Inflammatory macrophage (primary cell): ENCODE measurements around the gene PDP2.
"Not testable (repeated sequence)": the region's sequence is repeated elsewhere in the genome, so short reads cannot be mapped to it uniquely, and the experiment has no call there.

Experiments used
- DNase-seq, 2 donors: peaks; one replicate each; pipeline ENCODE4 v3.0.0-alpha.2; 2020 to 2022

PDP2 gene

DNA sequence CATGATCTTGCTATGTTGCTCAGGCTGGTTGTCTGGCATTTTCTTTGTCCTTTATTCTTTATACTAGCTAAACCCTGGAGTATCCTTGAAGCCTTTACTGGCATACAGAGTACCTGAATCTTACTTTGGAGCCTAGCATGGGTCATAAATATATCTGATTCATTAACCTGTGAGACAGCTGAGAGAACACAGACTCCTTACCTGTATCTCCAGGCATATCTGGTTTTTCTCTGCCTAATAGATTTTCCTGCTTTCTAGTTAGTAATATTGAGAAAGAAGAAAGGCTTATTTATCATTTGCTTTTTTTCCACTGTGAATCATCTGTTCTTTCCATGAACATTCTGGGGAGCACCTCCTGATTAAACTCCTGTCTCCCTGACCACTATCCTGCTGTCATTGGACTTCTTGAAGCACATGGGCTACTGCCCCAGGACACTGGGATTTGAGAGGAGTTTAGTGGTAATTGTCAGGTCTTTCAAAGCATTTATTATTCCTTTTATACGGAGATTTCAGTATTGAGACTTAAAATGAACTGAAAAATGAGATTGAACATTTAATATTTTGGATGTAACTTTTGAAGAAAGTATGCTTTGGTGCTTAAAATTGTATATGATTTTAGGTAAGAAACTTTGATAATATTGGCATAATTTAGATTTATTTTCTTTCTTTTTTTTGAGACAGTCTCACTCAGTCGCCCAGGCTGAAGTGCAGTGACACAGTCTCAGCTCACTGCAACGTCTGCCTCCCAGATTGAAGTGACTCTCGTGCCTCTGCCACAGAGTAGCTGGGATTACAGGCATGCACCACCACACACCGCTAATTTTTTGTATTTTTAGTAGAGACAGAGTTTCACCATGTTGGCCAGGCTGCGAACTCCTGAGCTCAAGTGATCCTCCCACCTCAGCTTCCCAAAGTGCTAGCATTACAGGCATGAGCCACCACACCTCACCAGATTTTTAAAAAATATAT lies 8.6 kb downstream of the PDP2 start:
- no peak for DNase-seq

DNA sequence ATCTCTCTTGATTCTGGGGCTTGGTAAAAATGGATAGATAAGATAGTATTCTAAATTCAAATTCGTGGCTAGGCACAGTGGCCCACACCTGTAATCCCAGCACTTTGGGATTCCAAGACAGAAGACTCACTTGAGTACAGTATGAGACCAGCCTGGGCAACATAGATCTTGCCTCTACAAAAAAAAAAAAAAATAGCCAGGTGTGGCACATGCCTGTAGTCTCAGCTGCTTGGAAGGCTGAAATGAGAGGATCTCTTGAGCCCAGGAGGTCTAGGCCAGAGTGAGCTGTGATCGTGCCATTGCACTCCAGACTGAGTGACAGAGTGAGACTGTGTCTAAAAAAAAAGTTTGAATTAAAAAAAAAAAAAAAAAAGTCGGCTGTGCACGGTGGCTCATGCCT lies 9.3 kb downstream of the PDP2 start:
- DNase-seq: no peak

DNA sequence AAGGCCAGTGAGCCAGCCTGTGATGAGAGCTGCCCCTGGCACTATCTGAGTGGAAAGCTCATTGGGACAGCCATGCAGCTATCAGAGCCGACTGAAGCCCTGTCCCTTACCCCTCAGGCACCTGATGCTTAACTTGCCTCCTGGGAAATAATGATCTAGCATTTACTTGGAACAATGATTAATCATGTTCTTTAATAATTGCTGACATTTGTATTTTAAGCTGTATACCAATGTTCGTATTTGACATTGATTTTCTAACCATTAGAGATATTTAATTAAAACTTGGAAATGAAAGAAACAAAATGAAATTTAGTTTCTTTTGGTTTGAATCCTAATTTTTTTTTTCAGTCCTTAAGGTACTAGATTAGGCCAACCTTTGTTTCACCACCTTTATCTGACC lies 10.5 kb downstream of the PDP2 start:
- DNase-seq: no peak

DNA sequence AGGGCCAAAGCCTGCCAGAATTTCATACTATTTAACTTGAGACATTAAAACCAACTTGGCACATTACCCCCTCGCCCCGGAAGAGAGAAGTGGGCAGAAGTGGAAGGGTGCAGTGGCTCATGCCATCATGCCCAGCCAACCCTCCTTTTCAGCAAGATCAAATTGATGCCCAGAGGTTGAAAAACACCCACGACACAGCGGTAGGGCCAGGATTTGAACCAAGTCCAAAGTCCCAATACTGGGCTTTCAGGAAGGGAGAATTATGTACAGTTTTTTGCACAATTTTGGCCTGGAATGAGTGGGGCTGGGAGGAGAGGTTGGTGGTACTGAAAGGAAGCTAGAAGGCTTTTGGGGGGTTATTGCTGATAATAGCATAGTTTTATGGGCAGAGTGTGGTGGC lies 11.0 kb downstream of the PDP2 start:
- DNase-seq: no peak

DNA sequence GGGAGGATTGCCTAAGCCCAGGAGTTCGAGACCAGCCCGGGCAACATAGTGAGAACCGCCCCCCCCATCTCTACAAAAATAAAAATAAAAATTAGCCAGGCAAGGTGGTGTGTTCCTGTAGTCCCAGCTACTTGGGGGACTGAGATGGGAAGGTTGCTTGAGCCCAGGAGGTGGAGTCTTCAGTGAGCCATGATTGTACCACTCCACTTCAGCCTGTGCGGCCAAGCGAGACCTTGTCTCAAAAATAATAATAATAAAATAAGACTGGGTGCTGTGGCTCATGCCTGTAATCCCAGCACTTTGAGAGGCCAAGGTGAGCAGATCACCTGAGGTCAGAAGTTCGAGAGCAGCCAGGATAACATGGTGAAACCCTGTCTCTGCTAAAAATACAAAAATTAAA lies 11.5 kb downstream of the PDP2 start:
- DNase-seq: no peak

DNA sequence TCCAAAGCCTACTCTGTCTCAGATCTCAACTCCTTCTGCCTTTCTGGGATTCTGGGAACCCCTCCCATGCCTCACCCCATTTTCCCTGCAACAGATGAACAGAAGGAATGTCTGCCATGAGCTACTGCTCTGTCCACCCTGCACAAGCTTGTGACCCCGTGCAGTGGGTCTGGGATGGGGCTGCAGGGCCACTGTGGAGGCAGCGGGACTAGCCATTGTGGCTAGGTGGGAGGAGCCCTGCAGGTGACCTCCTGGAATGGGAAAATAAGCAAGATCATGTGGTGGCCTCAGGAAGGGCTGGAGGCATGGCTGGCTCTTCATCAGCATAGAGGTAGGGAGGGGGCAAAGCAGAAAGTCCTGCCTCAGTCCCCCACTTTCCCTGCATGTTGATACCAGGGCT lies 13.7 kb downstream of the PDP2 start:
- DNase-seq: no peak

DNA sequence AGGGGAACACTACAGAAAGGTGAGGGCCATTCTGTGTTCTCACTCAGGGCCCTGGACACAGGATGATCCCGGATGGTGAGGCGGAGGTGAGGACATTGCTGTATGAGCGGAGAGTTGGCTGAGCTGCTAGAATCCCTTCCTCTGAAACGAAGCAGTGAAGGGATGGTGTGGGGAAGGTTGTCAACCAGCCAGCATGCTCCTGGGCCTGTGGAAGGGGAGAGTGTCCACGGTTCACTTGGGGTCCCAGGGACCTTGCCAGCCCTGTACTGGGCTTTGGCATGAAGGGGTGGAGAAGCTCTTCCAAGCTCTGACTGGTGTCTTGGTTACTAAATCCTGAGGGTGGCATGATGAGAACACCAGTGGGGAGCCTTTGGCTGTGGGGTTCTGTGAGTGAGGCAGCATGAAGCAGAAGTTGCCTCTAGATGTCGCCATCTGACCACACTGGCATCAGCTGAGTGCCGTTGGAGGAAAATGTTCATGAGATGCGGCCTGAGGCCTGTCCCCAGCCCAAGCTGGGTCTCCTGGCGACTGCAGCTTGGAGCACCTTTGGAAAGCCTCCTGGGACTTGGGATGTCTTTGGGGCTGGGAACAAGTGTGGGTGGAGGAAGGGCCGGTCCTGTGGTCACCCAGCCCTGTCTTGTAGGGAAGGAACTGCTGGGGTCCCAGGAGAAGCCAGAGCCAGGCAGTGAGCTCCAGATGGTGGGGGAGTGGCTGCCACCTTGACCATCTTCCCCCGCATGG lies 14.8 kb downstream of the PDP2 start:
- peak; percentile 79 to 83 for DNase-seq

DNA sequence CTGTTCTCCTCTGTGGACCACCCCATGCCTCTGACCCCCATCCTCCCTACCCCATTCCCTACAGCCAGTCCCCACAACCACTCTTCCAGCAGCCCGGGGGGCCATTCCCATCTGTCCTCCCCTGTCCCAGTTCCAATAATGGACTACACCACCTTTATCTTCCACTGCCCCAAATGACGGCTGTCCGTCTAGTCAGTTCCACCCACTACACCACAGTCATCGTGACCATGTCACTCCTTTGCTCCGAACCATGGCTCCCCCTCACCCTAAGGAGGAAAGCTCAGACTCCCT lies 15.3 kb downstream of the PDP2 start:
- DNase-seq: no peak

DNA sequence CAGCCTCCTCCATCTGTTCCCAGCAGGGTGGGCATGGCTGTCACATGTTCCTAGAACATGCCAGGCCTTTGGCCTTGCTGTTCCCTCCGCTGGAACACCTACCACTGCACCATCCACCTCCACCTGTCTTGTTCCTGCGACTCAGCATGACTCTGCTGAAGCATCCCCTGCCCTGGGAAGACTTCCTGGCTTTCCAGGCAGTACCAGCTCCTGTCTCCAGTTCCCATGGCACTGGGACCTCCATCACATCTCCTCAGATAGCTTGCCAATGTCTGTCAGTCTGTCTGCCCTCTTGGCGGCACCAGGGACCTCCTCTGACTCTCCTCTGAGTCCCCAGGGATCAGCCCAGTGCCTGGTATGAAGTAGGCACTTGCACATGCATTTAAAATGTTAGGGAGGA lies 15.7 kb downstream of the PDP2 start:
- no peak for DNase-seq

DNA sequence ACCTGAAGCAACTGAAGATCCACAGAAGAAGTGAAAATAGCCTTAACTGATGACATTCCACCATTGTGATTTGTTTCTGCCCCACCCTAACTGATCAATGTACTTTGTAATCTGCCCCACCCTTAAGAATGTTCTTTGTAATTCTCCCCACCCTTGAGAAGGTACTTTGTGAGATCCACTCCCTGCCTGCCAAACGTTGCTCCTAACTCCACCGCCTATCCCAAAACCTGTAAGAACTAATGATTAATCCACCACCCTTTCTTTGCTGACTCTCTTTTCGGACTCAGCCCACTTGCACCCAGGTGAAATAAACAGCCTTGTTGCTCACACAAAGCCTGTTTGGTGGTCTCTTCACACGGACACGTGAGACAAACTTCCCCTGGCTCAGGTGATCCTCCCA lies 16.4 kb downstream of the PDP2 start:
- not testable (repeated sequence) for DNase-seq

DNA sequence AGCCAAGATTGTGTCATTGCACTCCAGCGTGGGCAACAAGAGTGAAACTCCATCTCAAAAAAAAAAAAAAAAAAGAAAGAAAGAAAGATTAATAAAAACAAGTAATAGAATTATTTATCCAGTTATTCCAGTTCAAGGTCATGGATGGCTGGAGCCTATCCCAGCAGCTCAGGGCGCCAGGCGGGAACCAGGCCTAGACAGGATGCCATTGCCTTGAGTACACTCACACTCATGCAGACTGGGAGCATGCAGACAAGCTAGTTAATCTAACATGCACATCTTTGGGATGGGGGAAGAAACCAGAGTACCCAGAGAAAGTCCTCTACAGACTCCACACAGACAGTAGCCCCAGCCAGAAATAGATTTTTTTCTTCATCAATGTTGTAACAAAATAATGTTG lies 17.9 kb downstream of the PDP2 start:
- DNase-seq: no peak

DNA sequence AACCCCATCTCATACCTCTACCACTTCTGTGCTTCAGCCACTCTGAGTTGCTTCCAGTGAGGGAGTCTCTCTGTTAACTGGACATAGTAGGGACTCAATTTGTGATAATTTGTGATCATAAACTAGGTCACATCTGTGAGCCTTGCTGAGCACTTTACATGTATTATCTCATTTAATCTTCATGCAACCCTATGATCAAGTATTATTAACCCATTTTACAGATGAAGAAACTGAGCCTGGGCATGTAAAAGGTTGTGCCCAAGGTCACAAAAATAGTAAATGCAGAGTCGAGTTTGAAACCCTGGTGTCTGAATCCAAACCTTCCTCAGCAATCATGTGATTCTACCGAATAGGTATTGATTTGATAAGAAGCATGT lies 18.6 kb downstream of the PDP2 start:
- DNase-seq: no peak

DNA sequence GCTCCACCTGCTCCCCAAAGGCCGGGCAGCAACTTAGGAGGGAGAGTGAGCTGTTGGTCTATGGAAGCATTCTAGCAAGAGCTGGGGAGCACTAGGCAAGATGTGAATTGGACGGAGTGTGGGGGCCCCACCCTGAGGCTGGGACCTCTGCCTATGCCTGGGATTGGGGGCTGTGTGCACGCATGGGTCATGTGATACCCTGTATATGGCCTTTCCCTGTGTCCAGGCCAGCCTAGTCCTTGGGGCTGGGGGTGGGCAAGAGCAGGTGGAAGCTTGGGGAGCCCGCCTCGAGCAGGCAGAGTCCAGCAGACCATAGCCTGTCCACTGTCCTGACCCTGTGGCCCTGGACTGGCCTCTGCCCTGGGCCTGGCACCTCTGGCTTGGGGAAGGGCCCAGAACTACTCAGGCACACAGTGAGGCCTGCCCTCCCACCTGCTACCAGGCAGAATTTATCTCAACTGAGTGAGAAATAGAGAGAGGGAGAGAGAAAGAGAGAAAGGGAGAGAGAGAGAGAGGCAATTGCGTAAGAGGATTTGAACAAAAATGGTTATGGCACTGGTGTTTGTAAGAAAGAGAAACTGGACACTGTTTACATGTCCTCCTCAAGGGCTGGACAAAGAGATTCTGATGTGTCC lies 19.1 kb downstream of the PDP2 start:
- DNase-seq: no peak

DNA sequence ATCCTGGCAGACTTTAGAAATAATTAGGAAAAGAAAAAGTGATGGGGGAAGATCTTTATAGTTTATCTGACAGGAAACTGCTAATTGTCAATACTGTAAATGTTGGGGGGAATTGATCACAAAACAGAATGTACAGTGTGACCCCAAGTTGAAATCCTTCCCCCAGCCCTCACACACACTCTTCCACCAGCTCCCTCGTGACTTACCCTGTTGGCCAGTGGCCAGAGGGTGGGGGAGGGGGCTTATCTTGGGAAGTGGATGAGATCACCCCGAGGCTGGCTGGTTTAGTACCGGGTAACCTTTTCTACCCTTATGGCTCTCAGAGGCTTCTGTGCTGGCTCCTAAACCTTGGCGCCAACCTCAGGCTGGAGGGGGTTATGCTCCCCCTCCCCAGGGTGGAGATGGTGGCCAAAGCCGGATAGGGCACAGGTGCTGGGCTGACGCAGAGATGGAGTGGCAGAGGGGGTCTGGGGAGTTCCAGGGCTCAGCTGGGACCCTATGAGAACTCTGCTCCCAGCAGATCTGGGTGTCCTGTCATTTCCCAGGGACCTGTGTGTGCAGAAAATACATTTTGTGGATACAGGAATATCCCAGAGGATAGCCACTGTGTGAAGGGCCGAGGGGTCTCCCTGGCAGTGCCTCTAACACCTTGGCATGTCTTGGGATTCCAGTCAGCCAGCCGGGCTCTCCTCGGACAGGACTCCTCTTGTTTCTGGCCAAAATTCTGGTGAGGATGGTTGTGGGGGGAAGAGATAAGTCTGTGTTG lies 19.8 kb downstream of the PDP2 start:
- peak in 1 of 2 donors; percentile 55 for DNase-seq

DNA sequence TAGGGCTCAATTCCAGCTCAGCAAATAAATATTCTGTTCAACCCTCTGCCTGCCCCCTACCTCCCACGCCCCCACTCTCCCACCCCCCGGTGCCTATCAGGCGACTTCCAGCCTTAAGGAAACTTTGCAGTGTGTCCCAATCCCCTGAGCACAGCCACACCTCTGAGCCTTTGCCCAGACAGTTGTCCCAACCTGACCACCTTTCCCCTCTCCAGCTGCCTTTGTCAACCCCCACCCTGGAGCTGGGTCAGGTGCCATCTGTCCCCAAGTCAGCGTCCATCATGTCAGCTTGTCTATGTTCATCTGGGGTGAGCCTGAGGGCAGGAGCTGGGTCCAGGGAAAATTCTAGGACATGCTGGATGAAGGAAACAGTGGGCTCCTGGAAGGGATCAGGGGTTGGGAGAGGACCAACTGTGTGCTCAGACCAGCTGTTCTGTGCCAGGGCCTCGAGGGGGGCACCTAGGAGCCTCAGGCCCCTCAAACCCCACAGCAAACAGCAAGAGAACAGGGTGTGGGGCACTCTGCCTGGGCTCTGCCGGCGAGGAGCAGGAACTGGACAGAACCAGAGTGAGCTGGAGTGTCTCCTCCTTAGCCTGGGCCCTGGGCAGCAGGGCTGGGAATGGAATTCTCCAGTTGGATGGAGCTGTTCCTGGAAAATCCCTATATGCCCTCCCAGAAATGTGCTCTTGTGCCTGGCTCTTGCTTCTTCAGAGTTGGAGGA lies 20.6 kb downstream of the PDP2 start:
- no peak for DNase-seq

DNA sequence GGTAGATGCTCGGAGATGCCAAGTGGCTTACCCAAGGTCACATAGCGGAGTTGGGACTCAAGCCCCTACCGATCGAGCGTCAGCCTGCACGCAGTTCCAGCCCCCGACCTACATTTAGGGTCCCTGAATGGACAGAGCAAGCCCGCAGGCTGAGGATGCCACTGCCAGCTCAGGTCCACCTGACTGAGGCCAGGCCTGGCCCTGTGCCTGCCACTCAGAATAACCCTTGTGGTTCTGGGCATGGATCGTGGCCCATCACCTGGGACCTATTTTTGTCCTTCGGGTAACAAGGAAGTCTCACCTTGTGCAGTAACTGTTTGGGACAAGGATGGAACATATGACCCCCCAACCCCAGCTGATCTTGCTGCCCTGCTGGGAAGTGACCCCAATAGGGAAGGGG lies 21.3 kb downstream of the PDP2 start:
- DNase-seq: no peak

DNA sequence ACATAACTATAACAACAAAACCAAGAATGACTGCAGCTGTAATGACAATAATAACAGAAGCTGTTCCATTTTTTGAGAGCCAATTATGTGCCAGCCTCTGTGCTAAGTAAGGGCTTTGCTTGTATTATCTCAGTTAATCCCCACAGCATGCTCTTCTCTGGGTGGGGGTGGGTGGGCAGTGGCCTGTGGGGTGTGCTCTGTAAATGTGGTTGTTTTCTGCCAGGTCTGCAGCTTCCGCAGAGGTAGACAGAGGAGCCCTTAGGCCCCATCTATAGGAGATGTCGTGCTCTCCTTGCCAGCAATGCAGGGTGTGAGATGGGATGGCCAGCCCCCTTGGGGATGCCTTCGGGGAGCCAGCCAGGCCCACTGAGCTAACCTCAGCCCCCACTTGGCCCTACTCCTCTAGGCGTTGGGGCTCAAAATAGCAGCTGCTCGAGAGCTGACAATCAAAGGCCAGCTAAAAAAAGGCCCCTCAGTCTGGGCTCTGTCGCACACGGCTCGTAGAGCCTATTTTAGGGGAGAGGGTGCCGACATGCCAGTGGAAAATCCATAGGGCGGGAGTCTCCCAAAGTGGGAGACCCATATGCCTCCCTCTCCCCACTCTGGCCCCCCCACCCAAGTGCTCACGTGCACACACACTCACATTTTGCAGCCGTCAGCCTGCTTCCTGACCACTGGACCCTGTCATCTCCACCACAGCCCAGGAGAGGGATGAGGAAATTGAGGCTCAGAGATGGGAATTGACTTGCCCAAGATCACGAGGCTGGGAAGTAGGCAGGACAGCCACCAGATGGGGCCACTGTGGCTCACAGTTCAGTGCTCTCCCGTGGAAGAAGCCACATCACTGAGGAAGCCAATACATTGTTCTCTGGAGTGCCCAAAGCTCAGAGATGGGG lies 22.6 kb downstream of the PDP2 start:
- DNase-seq: peak in 1 of 2 donors; percentile 24

DNA sequence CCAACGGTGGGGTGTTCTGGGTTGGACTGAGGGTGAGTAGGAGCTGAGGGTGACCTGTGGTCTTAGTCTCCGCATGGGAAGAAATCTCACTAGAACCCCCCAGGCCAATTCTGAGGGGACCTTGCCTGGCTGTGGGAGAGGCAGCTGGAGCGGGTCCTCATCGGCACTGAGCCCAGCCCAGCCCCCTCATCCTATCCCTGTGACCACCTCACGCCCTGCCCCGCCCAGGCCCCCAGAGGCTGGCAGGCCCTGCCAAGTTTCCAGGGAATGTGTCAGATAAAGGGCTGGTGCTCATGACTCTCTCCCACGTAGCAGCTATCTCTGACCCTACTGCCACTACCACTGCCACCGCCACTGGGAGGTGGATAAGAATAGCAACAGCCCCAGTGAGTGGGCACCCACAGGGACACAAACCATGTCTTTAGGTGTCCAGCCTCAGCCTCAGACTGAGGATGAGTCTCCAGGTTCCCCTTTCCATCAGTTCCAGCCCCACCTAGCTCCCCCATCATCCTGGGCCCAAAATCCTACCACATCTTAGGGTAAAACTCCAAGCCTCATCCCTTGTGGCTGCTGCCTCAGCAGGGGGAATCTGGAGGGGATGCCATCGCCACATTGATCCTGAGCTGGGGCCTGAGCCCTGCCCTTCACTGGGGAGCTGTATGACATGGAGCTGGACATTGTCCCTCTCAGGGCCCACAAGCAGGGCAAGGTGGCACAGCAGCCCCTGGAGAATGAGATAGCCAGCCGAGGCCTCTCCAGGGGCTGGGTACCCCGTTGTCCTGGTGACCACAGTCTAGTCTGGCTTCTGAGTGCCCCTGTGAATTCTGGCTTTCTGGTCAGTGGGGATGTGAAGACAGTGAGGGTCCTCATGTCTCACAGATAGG lies 23.5 kb downstream of the PDP2 start:
- no peak for DNase-seq

DNA sequence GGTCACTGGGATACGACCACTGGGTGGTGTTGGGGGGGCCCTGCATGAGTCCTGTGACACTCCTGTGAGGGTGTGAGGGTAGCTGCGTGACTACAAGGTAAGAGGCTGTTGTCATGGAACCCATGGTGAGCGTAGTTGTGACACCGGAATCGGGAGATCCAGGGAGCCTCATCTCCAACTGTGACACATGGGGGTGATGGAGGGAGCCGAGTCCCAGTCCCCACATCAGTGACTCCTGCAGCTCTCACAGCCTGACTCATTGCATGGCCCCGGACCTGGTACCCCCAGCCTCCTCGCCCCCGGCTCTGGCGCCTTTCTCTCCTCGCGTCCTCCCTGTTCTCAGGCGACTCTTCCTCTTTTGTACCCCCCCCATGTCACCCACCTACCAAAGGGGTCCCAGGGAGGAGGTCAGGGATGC lies 24.1 kb downstream of the PDP2 start:
- no peak for DNase-seq
